Measurements from ENCODE around the gene C5. TPM values are rescaled to one million over a fixed set of nuclear protein-coding genes. Genes with fewer than 3 reads are reported as not detected.

Gene C5
- total RNA-seq, 4 donors from 2014 or later: 2.0 to 14.9 (median 4.3) TPM

DNA sequence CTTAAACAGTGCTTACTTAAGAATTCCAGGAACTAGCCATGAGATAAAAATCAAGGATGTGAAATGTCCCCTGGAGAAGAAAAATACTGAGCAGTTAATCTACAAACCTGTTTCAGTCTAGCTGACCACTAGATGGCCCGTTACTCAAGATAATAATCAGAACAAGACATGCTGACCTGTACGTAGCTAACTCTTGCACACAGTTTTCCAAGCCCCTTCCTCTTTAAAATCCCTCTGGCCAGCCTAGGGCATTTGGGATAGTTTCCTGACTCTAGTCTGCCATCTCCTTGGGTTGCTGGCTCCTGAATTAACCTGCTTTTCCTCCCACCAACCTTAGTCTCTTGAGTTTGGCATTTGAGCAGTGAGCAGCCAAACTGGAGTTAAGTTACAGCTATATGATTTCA is 64.3 kb downstream of the C5 start:
- DNase-seq (ENCODE audit: low spot score in 2 of 2): no peak
- TF ChIP-seq POLR2A (IDR thresholded peaks at IDR 0.05): no peak
- TF ChIP-seq, protein P1, sequence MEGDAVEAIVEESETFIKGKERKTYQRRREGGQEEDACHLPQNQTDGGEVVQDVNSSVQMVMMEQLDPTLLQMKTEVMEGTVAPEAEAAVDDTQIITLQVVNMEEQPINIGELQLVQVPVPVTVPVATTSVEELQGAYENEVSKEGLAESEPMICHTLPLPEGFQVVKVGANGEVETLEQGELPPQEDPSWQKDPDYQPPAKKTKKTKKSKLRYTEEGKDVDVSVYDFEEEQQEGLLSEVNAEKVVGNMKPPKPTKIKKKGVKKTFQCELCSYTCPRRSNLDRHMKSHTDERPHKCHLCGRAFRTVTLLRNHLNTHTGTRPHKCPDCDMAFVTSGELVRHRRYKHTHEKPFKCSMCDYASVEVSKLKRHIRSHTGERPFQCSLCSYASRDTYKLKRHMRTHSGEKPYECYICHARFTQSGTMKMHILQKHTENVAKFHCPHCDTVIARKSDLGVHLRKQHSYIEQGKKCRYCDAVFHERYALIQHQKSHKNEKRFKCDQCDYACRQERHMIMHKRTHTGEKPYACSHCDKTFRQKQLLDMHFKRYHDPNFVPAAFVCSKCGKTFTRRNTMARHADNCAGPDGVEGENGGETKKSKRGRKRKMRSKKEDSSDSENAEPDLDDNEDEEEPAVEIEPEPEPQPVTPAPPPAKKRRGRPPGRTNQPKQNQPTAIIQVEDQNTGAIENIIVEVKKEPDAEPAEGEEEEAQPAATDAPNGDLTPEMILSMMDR (IDR thresholded peaks at IDR 0.05): no peak
- WGBS, 2 donors: 47 to 50% methylated on average over 2 of the region's 2 CpGs
- intact Hi-C loops (cut with DNase I; ENCODE audit: low total_unique reads): loop anchor here (10.0 kb wide), 1 partner anchor 89 kb away; the partner anchor contains the start of gene CNTRL
- H3K4me3 ChIP-seq (ENCODE audit: low read depth, poor library complexity, severe bottlenecking): no peak overlapping the region

DNA sequence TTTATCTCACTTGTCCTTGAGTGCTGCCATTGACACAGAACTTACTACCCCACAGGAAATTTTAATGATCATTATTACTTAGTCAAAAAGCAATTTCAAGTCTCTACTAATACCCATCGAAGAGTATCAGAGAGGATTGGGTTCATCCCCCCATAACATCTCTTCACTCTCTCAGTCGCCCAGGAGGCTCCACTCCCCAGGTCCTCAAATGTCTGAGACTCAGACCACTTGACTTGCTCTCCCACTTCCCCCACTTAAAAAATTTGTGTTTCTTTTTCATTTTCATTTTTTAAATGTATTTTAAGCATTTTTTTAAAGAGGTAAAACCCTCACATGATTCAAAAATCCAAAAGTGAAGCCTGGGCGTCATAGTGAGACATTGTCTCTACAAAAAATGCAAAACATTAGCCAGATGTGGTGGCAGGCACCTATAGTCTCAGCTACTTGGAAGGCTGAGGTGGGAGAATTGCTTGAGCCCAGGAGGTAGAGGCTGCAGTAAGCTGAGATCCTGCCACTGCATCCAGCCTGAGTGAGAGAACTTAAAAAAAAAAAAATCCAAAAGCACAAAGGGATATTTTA is 66.7 kb downstream of the C5 start:
- 88 to 91% methylated on average over 3 of the region's 3 CpGs for WGBS, 2 donors
- intact Hi-C loops (cut with DNase I; ENCODE audit: low total_unique reads): loop anchor here (10.0 kb wide), 1 partner anchor 91 kb away; the partner anchor contains the start of gene CNTRL
- no peak for TF ChIP-seq POLR2A (IDR thresholded peaks at IDR 0.05)
- TF ChIP-seq, protein P1 (IDR thresholded peaks at IDR 0.05): no peak
- DNase-seq (ENCODE audit: low spot score in 2 of 2): no peak
- H3K4me3 ChIP-seq (ENCODE audit: low read depth, poor library complexity, severe bottlenecking): no peak overlapping the region

DNA sequence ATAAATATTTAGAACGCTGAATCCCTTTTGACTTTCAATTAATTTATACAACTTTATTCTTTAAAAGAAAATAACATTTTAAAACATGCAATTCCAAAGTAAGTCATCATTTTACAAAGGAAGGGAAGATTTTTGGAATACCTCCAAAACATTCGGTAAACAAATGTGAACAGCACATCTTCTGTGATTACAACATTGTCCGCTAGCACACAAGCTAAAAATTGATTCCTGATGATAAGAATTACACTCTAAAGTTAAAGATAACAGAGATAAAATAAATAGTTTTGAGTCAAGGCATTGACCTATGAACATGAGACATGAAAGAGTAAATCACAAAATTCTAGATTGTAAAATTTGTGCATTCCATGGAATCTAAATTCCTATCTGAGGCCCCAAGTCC is 67.2 kb downstream of the C5 start:
- TF ChIP-seq POLR2A (IDR thresholded peaks at IDR 0.05): no peak
- TF ChIP-seq, protein P1 (IDR thresholded peaks at IDR 0.05): no peak

GRCh38 chr9:120980951-120981350 is 69.1 kb downstream of the C5 start:
- WGBS, 2 donors: 92 to 97% methylated on average over 3 of the region's 3 CpGs
- intact Hi-C loops (cut with DNase I; ENCODE audit: low total_unique reads): loop anchor here (10.0 kb wide), 1 partner anchor 94 kb away; the partner anchor contains the start of gene CNTRL
- TF ChIP-seq, protein P1 (IDR thresholded peaks at IDR 0.05): no peak
- TF ChIP-seq POLR2A (IDR thresholded peaks at IDR 0.05): no peak
- DNase-seq (ENCODE audit: low spot score in 2 of 2): no peak
- no peak overlapping the region for H3K4me3 ChIP-seq (ENCODE audit: low read depth, poor library complexity, severe bottlenecking)

More for the DNA sequence above, 67.2 kb downstream of the C5 start:
- H3K4me3 ChIP-seq (ENCODE audit: low read depth, poor library complexity, severe bottlenecking): no peak overlapping the region
- no peak for DNase-seq (ENCODE audit: low spot score in 2 of 2)
- WGBS, 2 donors: 50 to 53% methylated on average over 3 of the region's 3 CpGs
- intact Hi-C loops (cut with DNase I; ENCODE audit: low total_unique reads): loop anchor here (10.0 kb wide), 1 partner anchor 92 kb away; the partner anchor contains the start of gene CNTRL

DNA sequence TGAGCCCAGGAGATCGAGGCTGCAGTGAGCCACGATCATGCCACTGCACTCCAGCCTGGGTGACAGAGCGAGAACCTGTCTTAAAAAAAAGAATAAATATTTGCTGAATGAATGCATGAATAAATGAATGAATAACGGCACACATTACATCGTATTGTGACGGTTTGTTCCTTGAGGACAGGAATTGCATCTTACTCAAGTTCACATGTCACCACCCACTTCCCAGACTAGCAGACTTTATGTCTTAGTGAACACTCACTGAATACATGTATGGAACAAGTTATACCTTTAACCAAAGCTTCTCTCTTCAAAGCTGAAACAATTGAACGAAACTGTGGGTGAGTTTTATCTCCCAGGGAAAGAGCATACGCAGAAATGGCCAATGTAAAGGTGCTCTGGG is 70.3 kb downstream of the C5 start:
- DNase-seq (ENCODE audit: low spot score in 2 of 2): no peak
- TF ChIP-seq, protein P1 (IDR thresholded peaks at IDR 0.05): no peak
- no peak for TF ChIP-seq POLR2A (IDR thresholded peaks at IDR 0.05)
- H3K4me3 ChIP-seq (ENCODE audit: low read depth, poor library complexity, severe bottlenecking): no peak overlapping the region
- intact Hi-C loops (cut with DNase I; ENCODE audit: low total_unique reads): loop anchor here (10.0 kb wide), 1 partner anchor 95 kb away; the partner anchor contains the start of gene CNTRL
- 91 to 94% methylated on average over 8 of the region's 8 CpGs for WGBS, 2 donors
